A549 (cell line): ENCODE results near the gene NREP. TPM values are rescaled to one million over a fixed set of nuclear protein-coding genes. Genes with fewer than 3 reads are reported as not detected.

ENCODE experiments used
- ATAC-seq, 2 experiments: fragments of 200-7000 bp in 1 of 2; fragments of >200 bp in 1 of 2; cut with Nextera tagmentation in 1 of 2; cut with Tn5 transposase in 1 of 2; 3 replicates each; pipeline versions ENCODE4 v1.8.0 to v1.9.1; 2018 to 2020; ENCODE audit warnings: mild to moderate bottlenecking in 1 of 2, moderate library complexity in 1 of 2
- CTCF ChIA-PET: fragments of 300-600 bp; sonication (Branson Sonifier 250); formaldehyde crosslinking; extraction: SDS; loops from one replicate; lab custom pipeline; 2021; ENCODE audit warnings: antibody characterized with exemption, inconsistent platforms; lab: Yijun Ruan, JAX
- POLR2A ChIA-PET: fragments of 350-600 bp; formaldehyde crosslinking; extraction: SDS; loops from one replicate; lab custom pipeline; 2021; ENCODE audit warnings: antibody characterized with exemption, inconsistent platforms; lab: Yijun Ruan, JAX
- DNase-seq, 2 experiments: peaks; one replicate each; pipeline versions ENCODE4 v3.0.0 to v3.0.0-alpha.2; 2011 to 2016; ENCODE audit warnings: low read depth in 1 of 2, low spot score in 1 of 2
- FAIRE-seq: peaks from 2 replicates; lab custom pipeline; 2011; peaks lifted over from hg19 to GRCh38; lab: Jason Lieb, UNC
- H3K27ac ChIP-seq, 2 experiments: fragments of >200 bp; sonication (Bioruptor Twin); formaldehyde crosslinking; 3 replicates each; pipeline ENCODE4 v1.5.1; 2016 to 2017
- H3K4me1 ChIP-seq: fragments of >200 bp; sonication (Bioruptor Twin); formaldehyde crosslinking; 3 replicates; pipeline ENCODE4 v1.6.1; 2016
- H3K4me2 ChIP-seq: fragments of >200 bp; sonication (Bioruptor Twin); formaldehyde crosslinking; 3 replicates; pipeline ENCODE4 v1.6.1; 2016
- H3K4me3 ChIP-seq: fragments of >200 bp; sonication (Bioruptor Twin); formaldehyde crosslinking; 3 replicates; pipeline ENCODE4 v1.5.1; 2016
- H3K9me3 ChIP-seq: fragments of >200 bp; sonication (Bioruptor Twin); formaldehyde crosslinking; 3 replicates; pipeline ENCODE4 v1.6.1; 2016
- CBX8 ChIP-seq: fragments of 200-600 bp; sonication (generic); IDR thresholded peaks from 2 replicates; pipeline ENCODE4 v1.6.1; 2016
- CHD4 ChIP-seq: fragments of 200-600 bp; sonication (generic); IDR thresholded peaks from 2 replicates; pipeline ENCODE4 v1.6.1; 2016; ENCODE audit warnings: antibody characterized with exemption, mild to moderate bottlenecking, borderline replicate concordance
- EHF ChIP-seq: fragments of 250-450 bp; sonication (Bioruptor Pico); IDR thresholded peaks from 2 replicates; pipeline ENCODE4 v1.5.0; 2020; ENCODE audit warnings: mild to moderate bottlenecking
- FOSB ChIP-seq: fragments of 250-450 bp; sonication (Bioruptor Pico); IDR thresholded peaks from 2 replicates; pipeline ENCODE4 v1.5.0; 2020; ENCODE audit warnings: mild to moderate bottlenecking, moderate library complexity
- FOSL2 ChIP-seq, 2 experiments: fragments of 450-650 bp in 1 of 2; fragments of >200 bp in 1 of 2; sonication (Bioruptor Twin) in 1 of 2; formaldehyde crosslinking; IDR thresholded peaks; 2 replicates each; pipeline versions ENCODE4 v1.5.0 to v1.6.1; 2016 to 2020; ENCODE audit warnings: mild to moderate bottlenecking in 1 of 2, moderate library complexity in 1 of 2
- GATA3 ChIP-seq: IDR thresholded peaks from 2 replicates; pipeline ENCODE4 v1.6.1; 2012; ENCODE audit warnings: borderline replicate concordance
- HDAC2 ChIP-seq: fragments of 200-600 bp; sonication (generic); IDR thresholded peaks from 2 replicates; pipeline ENCODE4 v1.6.1; 2016
- HMGXB4 ChIP-seq: fragments of 250-450 bp; sonication (Bioruptor Pico); IDR thresholded peaks from 2 replicates; pipeline ENCODE4 v1.5.0; 2021; ENCODE audit warnings: mild to moderate bottlenecking, moderate library complexity, borderline replicate concordance
- HOXA7 ChIP-seq: fragments of 250-450 bp; sonication (Bioruptor Pico); IDR thresholded peaks from 2 replicates; pipeline ENCODE4 v1.5.0; 2020; ENCODE audit warnings: mild to moderate bottlenecking, moderate library complexity
- HOXB13 ChIP-seq: fragments of 250-450 bp; sonication (Bioruptor Pico); IDR thresholded peaks from 2 replicates; pipeline ENCODE4 v1.5.0; 2020; ENCODE audit warnings: low read depth, mild to moderate bottlenecking, moderate library complexity
- JUN ChIP-seq, 2 experiments: fragments of >200 bp; sonication (Bioruptor Twin); formaldehyde crosslinking; IDR thresholded peaks; 2 replicates in 1 of 2; 3 replicates in 1 of 2; pipeline ENCODE4 v1.6.1; 2016 to 2017
- JUNB ChIP-seq: fragments of >200 bp; sonication (Bioruptor Twin); formaldehyde crosslinking; IDR thresholded peaks from 2 replicates; pipeline ENCODE4 v1.6.1; 2016
- KDM1A ChIP-seq: fragments of 200-600 bp; sonication (generic); IDR thresholded peaks from 2 replicates; pipeline ENCODE4 v1.6.1; 2016; ENCODE audit warnings: low read depth, mild to moderate bottlenecking
- MAFK ChIP-seq: fragments of 450-650 bp; IDR thresholded peaks from 2 replicates; pipeline ENCODE4 v1.6.1; 2014; ENCODE audit not compliant: partially characterized antibody
- MAX ChIP-seq: IDR thresholded peaks from 2 replicates; pipeline ENCODE4 v1.6.1; 2012
- MAZ ChIP-seq: fragments of 150-350 bp; IDR thresholded peaks from 2 replicates; pipeline ENCODE4 v1.6.1; 2014; ENCODE audit warnings: antibody characterized with exemption, low read depth, low read length, borderline replicate concordance
- MYC ChIP-seq: IDR thresholded peaks from 2 replicates; pipeline ENCODE4 v1.6.1; 2012; ENCODE audit warnings: mild to moderate bottlenecking, inconsistent platforms, low read length, improper control_type of control experiment, borderline replicate concordance
- NFE2L2 ChIP-seq: fragments of 150-350 bp; conservative IDR thresholded peaks from 2 replicates; pipeline ENCODE4 v1.6.1; 2014; ENCODE audit warnings: low read length
- PHF8 ChIP-seq: fragments of 200-600 bp; sonication (generic); IDR thresholded peaks from 2 replicates; pipeline ENCODE4 v1.6.1; 2016; ENCODE audit warnings: low read depth, mild to moderate bottlenecking, antibody characterized with exemption, moderate library complexity, borderline replicate concordance
- POLR2A ChIP-seq: IDR thresholded peaks from 2 replicates; pipeline ENCODE4 v1.6.1; 2012; ENCODE audit warnings: mild to moderate bottlenecking, low read length
- POLR2AphosphoS2 ChIP-seq: conservative IDR thresholded peaks from 2 replicates; pipeline ENCODE4 v1.6.1; 2012; ENCODE audit warnings: low read length, improper control_type of control experiment, inconsistent platforms
- RAD21 ChIP-seq, 2 experiments: fragments of >200 bp in 1 of 2; sonication (Bioruptor Twin) in 1 of 2; formaldehyde crosslinking in 1 of 2; IDR thresholded peaks in 1 of 2; conservative IDR thresholded peaks in 1 of 2; 2 replicates in 1 of 2; 3 replicates in 1 of 2; pipeline ENCODE4 v1.6.1; 2012 to 2018; ENCODE audit warnings: inconsistent platforms in 1 of 2
- RCOR1 ChIP-seq: fragments of 150-350 bp; IDR thresholded peaks from 2 replicates; pipeline ENCODE4 v1.6.1; 2014; ENCODE audit warnings: antibody characterized with exemption, low read length, low read depth
- RFX5 ChIP-seq: fragments of 450-650 bp; IDR thresholded peaks from 2 replicates; pipeline ENCODE4 v1.7.1; 2014; ENCODE audit warnings: antibody characterized with exemption, mild to moderate bottlenecking, moderate library complexity
- RNF2 ChIP-seq: fragments of 200-600 bp; sonication (generic); IDR thresholded peaks from 2 replicates; pipeline ENCODE4 v1.6.1; 2016; ENCODE audit warnings: low read depth, mild to moderate bottlenecking, antibody characterized with exemption, moderate library complexity, borderline replicate concordance
- SMC3 ChIP-seq: fragments of >200 bp; sonication (Bioruptor Twin); formaldehyde crosslinking; IDR thresholded peaks from 3 replicates; pipeline ENCODE4 v1.6.1; 2018; ENCODE audit warnings: inconsistent platforms
- USF2 ChIP-seq: fragments of 450-650 bp; IDR thresholded peaks from 2 replicates; pipeline ENCODE4 v1.6.1; 2014; ENCODE audit warnings: antibody characterized with exemption
- ZC3H11A ChIP-seq: fragments of 450-650 bp; IDR thresholded peaks from 2 replicates; pipeline ENCODE4 v1.6.1; 2014; ENCODE audit warnings: antibody characterized with exemption, mild to moderate bottlenecking
- WGBS: methylation state at CpG from one replicate; pipeline ENCODE4 v1.1.6; 2017; ENCODE audit errors: missing lambda C conversion rate; 5-methylcytosine and 5-hydroxymethylcytosine counted together
- polyA plus RNA-seq, 4 experiments: library from polyadenylated mRNA; depleted of rRNA in 3 of 4; stranded (reverse); fragments of >200 nt; fragmentation: RNase III in 1 of 4; extraction: RNeasy Plus Mini Kit Qiagen cat#74134 plus additional on column Dnase treatment in 1 of 4; gene quantifications; 2 replicates in 3 of 4; 3 replicates in 1 of 4; pipeline ENCODE4 v1.2.3, GENCODE V29; 2011 to 2017
- TF ChIP-seq, protein P1 (sequence below): fragments of 150-350 bp; IDR thresholded peaks from 2 replicates; pipeline ENCODE4 v1.6.1; 2014; ENCODE audit warnings: low read depth, mild to moderate bottlenecking, low read length

Gene NREP
- polyA plus RNA-seq, 2 of the 4 experiments (the other 2 are of a cell fraction) = 8.7 to 28.1 TPM

GRCh38 chr5:111800351-111800750 is 43.4 kb upstream of the NREP start:
- Histone ChIP-seq H3K4me2 (no peak overlapping the region), H3K4me3 (no peak overlapping the region), H3K27ac (no peak overlapping the region), H3K4me1 (no peaks in the 10 kb centered on the region), H3K9me3 (no peaks in the 10 kb centered on the region)
- 55% methylated on average over 3 of the region's 3 CpGs for WGBS
- FAIRE-seq (no peak), DNase-seq (no peak), ATAC-seq (no peak)
- POLR2A ChIA-PET = no interaction called here
- CTCF ChIA-PET = no interaction called here
- TF ChIP-seq JUN (IDR thresholded peaks at IDR 0.05) (no peak), MAX (no peak), RCOR1 (no peak), MYC (no peak), HOXA7 (CRISPR knock-in tag) (no peak), FOSB (CRISPR knock-in tag) (no peak), PHF8 (no peak)

GRCh38 chr5:111795142-111795541 is 38.1 kb upstream of the NREP start:
- FAIRE-seq (no peak), DNase-seq (no peak), ATAC-seq (no peak)
- H3K9me3 ChIP-seq = no peaks in the 10 kb centered on the region
- no peak overlapping the region for H3K27ac ChIP-seq
- ChIA-PET POLR2A (no interaction called here), CTCF (no interaction called here)
- H3K4me2 ChIP-seq = no peak overlapping the region
- H3K4me1 ChIP-seq = no peaks in the 10 kb centered on the region
- 11% methylated on average over 1 of the region's 1 CpG for WGBS
- no peak for TF ChIP-seq MAZ
- peak; percentile 72 for TF ChIP-seq MAFK
- no peak overlapping the region for H3K4me3 ChIP-seq

- POLR2A ChIA-PET = no interaction called here
- no peak for DNase-seq
- Histone ChIP-seq H3K27ac (no peak overlapping the region), H3K4me3 (no peak overlapping the region), H3K4me2 (no peak overlapping the region), H3K4me1 (no peaks in the 10 kb centered on the region), H3K9me3 (no peaks in the 10 kb centered on the region)
- 42% methylated on average over 4 of the region's 4 CpGs for WGBS
- no peak for FAIRE-seq
- CTCF ChIA-PET = no interaction called here
- no peak for TF ChIP-seq CBX8
- TF ChIP-seq HMGXB4 (CRISPR knock-in tag) = no peak
- no peak for TF ChIP-seq MAZ
- no peak for TF ChIP-seq SMC3
- no peak for TF ChIP-seq FOSL2 (IDR thresholded peaks at IDR 0.05)
- no peak for TF ChIP-seq FOSL2 (CRISPR knock-in tag; IDR thresholded peaks at IDR 0.05)
- TF ChIP-seq EHF (CRISPR knock-in tag) = no peak
- TF ChIP-seq ZC3H11A = no peak
- TF ChIP-seq GATA3 = no peak
- TF ChIP-seq RAD21 (conservative IDR thresholded peaks at IDR 0.05 in 1 of 2, IDR thresholded peaks at IDR 0.05 in 1 of 2) = no peak
- no peak for ATAC-seq
These were observed 35.6 kb upstream of the NREP start for GRCh38 chr5:111792471-111793058.

DNA sequence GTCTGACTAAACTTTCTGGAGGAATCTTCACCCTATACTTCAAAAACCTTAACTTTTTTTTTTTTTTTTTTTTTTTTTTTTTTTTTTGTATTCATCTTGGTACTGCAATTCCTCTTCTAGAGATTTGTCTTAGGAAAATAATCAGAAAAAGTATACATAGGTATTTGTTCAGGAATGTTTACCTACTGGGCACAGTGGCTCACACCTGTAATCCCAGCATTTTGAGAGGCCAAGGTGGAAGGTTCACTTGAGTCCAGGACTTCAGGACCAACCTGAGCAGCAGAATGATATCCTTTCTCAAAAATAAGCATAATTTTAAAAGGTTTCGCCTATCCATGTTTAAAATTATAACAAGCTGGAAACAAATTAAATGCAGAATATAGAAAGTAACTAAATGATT is 33.3 kb upstream of the NREP start:
- ATAC-seq (no peak), FAIRE-seq (no peak), DNase-seq (no peak)
- no peak for TF ChIP-seq POLR2AphosphoS2
- no peak for TF ChIP-seq RNF2
- TF ChIP-seq, protein P1, sequence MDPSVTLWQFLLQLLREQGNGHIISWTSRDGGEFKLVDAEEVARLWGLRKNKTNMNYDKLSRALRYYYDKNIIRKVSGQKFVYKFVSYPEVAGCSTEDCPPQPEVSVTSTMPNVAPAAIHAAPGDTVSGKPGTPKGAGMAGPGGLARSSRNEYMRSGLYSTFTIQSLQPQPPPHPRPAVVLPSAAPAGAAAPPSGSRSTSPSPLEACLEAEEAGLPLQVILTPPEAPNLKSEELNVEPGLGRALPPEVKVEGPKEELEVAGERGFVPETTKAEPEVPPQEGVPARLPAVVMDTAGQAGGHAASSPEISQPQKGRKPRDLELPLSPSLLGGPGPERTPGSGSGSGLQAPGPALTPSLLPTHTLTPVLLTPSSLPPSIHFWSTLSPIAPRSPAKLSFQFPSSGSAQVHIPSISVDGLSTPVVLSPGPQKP = no peak
- TF ChIP-seq GATA3 = no peak
- TF ChIP-seq HOXB13 (CRISPR knock-in tag) = no peak
- TF ChIP-seq RAD21 (conservative IDR thresholded peaks at IDR 0.05 in 1 of 2, IDR thresholded peaks at IDR 0.05 in 1 of 2) = no peak
- TF ChIP-seq USF2 = no peak
- no peak for TF ChIP-seq NFE2L2
- TF ChIP-seq JUNB = no peak
- TF ChIP-seq CHD4 = no peak
- no peak for TF ChIP-seq POLR2A
- TF ChIP-seq RFX5 = no peak
- no peak for TF ChIP-seq FOSL2 (IDR thresholded peaks at IDR 0.05)
- no peak for TF ChIP-seq FOSL2 (CRISPR knock-in tag; IDR thresholded peaks at IDR 0.05)
- TF ChIP-seq HDAC2 = no peak
- no peak for TF ChIP-seq KDM1A
- Histone ChIP-seq H3K27ac (no peak overlapping the region), H3K9me3 (no peaks in the 10 kb centered on the region), H3K4me2 (no peak overlapping the region), H3K4me1 (no peaks in the 10 kb centered on the region), H3K4me3 (no peak overlapping the region)
- ChIA-PET CTCF (no interaction called here), POLR2A (no interaction called here)
- 76% methylated on average over 1 of the region's 1 CpG for WGBS
